ENCODE results near the gene ZNF343.

DNA sequence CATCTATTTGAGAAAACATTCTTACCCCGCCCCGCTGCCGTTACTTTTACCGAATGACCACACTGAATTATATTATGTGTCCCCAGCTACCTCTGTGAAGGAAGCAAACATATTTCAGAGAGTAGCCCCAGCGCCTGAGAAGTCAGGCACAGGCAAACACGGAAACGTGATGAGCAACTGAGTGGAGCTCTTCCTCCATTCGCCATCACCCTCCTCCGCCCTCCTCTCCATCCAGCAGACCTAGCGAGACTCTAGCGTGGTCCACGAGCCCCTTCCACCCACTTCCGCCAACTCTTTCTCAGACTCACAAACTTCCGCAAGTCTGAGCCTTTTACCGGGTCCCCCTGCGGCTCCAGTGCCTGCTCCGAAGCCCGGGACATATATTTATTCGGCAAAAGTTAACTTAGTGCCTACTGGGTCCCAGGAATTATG, 38.7 kb downstream of the ZNF343 start:
- TF ChIP-seq, protein P1, sequence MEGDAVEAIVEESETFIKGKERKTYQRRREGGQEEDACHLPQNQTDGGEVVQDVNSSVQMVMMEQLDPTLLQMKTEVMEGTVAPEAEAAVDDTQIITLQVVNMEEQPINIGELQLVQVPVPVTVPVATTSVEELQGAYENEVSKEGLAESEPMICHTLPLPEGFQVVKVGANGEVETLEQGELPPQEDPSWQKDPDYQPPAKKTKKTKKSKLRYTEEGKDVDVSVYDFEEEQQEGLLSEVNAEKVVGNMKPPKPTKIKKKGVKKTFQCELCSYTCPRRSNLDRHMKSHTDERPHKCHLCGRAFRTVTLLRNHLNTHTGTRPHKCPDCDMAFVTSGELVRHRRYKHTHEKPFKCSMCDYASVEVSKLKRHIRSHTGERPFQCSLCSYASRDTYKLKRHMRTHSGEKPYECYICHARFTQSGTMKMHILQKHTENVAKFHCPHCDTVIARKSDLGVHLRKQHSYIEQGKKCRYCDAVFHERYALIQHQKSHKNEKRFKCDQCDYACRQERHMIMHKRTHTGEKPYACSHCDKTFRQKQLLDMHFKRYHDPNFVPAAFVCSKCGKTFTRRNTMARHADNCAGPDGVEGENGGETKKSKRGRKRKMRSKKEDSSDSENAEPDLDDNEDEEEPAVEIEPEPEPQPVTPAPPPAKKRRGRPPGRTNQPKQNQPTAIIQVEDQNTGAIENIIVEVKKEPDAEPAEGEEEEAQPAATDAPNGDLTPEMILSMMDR (IDR thresholded peaks at IDR 0.05), result no peak
- TF ChIP-seq EZH2 (IDR thresholded peaks at IDR 0.05; ENCODE audit: borderline replicate concordance, insufficient read depth, low read depth, low read length, poor library complexity, severe bottlenecking), result no peak
